Suppressor macrophage (primary cell): ENCODE results near the gene SLC7A4.
"Not testable (repeated sequence)": the region's sequence is repeated elsewhere in the genome, so short reads cannot be mapped to it uniquely, and the experiment has no call there.

Source experiments
- DNase-seq, 4 experiments: peaks; one replicate each; pipeline ENCODE4 v3.0.0-alpha.2; 2020 to 2022

The SLC7A4 gene

DNA sequence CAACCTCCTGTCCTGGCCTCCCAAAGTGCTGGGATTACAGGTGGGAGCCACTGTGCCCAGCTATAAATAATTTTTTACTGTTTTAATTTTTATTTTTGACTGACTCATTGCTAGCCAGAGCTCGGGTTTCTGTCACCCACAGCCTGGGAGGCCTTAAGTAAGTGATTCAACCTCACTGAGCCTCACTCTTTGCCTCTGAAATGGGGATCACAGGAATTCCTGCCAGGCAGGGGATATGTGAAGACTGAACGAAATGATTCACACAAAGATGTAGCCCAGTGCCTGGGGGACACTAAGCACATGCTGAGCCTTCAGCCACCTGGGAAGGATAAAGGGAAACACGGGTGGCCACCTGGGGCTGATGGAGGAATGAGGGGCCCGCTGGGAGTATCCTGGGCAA is 9.6 kb upstream of the SLC7A4 start:
- DNase-seq, result no peak

DNA sequence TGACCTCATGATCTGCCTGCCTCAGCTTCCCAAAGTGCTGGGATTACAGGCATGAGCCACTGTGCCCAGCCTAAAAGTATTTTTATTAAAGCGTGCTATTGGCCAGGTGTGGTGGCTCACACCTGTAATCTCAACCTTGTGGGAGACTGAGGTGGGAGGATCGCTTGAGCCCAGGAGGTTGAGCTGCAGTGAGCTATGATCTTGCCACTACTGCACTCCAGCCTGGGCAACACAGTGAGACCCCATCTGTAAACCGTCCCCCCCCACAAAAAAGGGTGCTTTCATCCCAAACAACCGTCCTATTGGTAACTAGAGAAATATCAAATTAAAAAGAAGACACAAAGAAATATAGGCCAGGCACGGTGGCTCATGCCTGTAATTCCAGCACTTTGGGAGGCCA is 6.8 kb upstream of the SLC7A4 start:
- not testable (repeated sequence) for DNase-seq

DNA sequence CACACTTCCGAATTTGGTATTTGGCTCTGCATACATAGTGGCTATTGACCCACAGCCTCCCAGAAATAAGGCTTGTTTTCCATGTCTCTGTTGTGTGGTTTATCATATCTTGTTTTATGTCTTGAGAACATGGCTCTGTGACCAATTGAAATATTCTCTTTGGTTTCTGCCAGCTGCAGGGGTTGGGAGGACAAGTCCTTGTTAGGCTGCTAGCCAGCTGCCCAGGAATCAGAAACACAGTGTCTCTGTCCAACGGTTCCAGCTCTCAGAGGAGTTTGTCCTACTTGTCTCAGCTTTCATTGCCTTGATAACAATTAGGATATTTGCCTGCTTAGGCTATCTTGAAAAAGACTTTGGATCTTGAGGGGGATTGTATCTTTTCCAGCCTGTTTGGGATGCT is 6.0 kb upstream of the SLC7A4 start:
- no peak for DNase-seq

DNA sequence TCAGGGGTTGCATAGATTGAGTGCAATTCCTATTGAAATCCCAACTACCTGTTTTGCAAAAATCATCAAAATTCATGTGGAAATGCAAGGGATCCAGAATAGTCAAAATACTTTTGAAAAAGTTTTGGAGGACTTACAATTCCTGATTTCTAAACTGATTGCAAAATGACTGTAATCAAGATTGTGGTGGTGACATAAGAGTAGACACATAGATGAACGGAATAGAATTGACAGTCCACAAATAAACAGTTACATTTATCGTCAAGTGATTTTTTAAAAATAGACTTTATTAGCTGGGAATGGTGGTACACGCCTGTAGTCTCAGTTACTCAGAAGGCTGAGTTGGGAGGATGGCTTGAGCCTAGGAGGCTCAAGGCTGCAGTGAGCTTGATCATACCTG is 2.6 kb upstream of the SLC7A4 start:
- no peak for DNase-seq

DNA sequence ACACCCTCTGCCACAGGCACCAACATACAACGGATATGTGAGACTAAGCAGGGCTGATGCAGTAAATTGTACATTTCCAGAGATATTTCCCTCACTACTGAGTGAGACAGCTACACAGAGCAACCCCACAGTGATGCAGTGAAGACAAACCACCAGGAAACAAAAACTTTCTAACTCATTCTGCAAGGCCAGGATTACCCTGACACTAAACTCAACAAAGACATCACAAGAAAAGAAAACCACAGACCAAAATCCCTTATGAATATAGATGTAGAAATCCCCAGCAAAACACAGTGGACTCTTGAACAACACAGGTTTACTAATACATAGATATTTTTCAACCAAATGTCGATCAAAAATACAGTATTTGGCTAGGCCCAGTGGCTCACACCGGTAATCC is 1.5 kb upstream of the SLC7A4 start:
- no peak for DNase-seq

DNA sequence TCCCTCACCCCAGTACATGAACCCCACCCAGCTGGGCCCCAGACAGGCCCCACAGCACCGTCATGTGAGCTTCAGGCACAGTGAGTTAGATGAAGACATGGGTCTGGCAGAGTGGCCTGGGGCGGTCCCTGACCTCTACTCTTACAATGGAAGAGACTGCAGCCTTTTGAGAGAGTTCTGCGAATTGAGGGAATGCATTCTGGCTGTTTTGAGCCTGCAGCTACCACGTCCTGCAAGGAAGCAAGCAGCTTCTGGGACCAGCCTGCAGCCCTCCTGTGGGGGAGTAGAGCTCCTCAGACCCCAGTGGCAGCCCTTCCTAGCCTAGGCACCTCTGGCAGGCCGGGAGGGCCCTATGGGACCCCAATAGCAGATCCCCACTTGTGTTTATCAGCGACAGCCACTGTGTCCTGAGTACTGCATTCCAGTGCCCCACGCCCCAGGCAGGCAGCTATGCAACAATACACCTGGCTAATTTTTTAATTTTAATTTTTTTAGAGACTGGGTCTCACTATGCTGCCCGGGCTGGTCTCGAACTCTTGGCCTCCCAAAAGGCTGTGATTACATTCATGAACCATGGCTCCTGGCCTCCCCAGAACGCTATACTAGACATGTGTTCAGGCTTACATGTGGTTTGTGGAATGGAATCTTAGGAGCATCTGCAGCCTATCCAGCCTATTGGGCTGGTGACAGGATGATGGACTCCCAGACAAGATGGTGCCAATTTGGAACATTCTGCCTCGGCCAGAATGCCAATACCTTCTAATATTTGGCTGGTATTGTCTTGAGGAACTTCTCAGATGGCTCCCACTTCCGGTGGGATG is 717 bp upstream of the SLC7A4 start:
- DNase-seq, result no peak

DNA sequence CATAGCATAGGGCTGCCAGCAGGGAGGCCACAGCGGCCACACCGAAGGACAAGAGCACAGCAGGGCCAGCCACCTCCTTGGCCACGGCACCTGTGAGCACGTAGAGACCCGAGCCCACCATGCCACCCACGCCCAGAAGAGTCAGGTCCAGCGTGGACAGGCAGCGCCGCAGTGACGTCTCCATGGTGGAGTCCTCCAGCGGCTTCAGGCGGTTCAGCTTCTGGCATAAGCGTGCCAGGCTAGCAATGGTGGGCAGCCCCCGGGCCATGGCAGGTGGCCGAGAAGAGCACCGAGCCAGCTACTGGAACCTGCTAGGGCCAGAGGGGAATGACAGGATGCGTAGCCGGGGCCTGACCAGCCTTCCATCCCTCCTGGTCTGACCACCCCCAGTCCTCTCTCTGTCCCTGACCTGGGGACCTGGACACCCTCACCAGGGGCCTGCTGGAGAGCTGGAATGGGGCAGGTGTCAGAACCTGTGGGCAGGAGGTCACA is 770 bp downstream of the SLC7A4 start:
- no peak for DNase-seq

DNA sequence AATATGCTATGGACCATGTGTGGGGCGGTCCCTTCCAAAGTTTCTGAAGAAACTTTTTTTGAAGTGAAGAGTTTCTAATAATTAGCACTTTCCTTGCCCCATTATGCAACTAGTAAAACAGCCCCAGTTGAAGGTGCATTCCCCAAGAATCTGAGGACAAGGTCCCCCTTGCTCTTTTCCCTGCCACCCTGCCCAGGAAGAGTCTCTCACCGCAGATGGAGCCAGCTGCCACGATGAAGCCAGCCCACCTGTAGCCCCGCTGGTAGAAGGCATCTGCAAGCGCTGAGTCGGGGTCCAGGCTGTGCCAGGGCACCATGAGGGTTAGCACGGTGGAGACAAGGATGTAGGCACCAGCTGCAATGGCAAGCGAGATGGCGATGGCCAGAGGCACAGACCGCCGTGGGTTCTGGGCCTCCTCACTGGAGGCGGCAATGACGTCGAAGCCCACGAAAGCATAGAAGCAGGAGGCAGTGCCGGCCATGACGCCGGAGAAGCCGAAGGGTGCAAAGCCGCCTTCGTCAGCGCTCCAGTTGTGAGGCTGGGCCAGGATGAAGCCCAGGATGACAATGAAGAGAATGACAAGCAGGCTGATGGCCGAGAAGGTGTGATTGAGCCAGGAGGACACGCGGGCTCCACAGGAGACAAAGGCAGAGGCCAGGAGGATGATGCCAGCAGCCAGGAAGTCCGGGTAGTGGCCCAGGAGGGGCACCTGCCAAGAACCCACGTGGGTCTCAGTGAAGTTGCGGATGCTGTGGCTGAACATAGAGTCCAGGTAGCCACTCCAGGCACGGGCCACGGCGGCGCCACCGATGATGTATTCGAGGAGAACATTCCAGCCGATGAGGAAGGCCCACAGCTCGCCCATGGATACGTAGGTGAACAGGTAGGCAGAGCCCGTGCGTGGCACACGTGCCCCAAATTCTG is 1.5 kb downstream of the SLC7A4 start:
- DNase-seq, result no peak

DNA sequence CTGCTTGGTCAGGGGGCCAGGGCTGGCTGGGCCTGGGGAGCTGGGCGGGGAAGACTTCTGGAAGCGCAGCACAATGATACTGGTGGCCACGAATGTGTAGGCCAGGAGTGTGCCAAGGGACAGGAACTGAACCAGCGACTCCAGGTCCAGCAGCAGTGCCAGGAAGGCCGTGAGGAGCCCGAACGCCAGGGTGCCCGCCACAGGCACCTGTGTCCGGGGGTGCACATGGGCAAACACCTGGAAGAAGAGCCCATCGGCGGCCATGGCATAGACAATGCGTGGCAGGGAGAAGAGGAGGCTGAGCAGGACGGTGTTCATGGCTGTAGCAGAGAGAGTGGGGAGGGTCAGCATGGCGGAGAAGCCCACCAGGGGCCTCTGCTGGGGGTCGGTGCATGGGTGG is 2.3 kb downstream of the SLC7A4 start:
- no peak for DNase-seq

DNA sequence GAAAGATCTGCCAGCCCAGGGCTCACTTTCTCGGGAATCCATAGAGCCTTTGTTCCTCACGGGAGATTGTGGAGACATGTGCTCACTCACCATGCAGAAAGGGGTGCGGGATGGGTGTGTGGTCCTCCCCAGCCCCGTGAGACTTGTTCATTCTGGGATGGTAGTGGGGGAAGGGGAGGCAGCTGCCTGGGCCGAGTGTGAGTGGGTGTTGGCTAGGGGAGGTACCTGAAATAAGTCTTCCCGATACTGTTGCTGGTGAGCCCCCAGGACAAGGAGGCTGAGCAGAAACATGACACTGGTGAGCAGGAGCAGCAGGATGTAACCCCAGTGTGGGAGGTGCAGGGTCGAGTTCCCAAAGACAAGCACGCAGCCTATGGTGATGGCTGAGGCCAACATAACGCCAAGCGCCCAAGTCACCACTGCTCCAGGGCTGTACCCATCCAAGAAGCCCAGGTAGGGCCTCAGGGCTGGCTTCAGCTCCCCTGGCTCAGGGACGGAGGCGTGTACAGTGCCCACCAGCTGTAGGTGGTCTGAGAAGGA is 2.8 kb downstream of the SLC7A4 start:
- DNase-seq, result no peak

DNA sequence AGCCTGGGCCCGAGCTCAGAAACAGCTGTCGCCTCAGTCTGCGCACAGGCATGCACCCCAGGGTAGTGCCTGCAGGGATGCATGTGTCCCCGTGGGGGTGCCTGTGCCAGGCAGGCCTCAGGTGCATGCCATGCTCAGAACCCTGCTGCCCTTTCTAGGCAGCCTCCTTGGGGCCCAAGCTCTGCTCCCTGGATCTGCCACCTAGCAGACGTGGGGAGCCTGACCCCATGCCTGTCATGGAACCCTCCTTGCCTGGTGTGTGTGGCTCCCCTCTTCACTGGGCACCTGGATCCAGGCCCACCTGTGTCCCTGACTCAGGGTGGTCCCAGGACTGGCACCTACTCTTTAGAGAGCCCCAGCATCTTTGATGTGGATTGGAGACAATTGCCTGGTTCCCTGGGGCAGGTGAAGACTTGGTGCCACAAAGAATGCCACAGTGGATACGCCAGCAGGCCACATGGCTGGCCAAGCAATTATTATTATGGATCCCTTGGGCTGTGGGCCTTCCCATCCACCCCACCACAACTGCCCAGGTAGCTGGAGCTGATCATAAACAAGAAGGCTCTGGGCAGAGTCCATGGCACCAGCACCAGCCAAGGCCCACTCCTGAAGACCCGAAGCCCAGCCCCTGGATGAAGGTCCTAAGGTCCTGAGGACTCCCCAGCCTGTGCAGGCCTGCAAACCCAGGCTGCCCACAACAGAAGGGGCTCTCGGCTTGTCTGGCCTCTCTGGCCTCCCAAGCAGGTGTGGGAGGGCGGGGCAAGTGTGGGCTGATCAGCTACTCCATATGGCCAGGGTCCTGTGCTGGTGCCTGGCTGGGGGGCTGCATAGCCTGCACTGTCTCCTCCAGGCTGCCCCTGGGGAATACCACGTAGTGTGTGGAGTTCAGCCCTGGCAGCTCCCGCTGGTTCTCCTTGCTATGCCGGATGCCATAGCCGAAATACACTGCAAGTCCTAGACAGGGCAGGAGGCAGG is 3.8 kb downstream of the SLC7A4 start:
- DNase-seq, result no peak

DNA sequence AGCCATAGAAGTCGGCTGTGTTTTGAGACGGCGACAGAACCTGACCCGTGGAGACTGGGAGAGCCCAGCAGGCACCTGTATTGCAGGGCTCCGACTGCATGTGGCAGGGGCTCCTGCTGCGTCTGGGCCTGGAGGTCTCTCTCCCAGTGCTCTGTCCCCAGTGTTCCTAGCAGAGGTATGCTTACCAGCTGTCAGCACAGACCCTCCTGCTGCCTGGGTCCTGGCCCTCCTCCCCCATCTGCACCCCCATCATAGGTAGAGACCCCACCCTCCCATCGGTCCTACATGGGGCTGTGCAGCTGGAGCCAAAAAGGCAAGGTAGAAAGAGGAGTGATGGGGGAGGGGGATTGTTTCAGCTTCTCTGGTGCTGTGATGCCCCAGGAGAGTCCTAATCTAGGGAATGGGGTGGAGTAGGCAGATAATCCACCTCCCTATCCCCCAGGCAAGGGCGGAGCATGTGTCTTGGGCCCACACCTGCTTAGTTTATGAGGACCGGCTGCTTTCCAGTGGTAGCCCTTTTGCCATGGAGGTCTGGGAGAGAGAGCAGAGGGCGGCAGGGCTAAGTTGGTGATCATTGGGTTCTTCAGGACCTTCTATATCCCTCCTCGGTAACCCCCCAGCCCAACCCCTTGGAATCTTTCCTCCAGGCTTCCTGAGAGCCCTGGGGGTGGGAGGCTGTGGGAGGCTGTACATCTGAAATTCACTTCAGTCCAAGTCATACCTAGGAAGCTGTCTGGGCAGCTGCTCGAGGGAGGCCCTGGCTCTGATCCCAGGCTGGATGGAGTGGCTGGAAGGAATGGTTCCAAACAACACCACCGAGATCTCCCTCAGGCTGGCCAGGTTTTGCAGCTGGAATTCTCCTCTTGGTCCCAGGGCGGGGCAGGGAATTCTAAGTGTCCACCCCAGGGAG is 5.3 kb downstream of the SLC7A4 start:
- DNase-seq, result no peak

DNA sequence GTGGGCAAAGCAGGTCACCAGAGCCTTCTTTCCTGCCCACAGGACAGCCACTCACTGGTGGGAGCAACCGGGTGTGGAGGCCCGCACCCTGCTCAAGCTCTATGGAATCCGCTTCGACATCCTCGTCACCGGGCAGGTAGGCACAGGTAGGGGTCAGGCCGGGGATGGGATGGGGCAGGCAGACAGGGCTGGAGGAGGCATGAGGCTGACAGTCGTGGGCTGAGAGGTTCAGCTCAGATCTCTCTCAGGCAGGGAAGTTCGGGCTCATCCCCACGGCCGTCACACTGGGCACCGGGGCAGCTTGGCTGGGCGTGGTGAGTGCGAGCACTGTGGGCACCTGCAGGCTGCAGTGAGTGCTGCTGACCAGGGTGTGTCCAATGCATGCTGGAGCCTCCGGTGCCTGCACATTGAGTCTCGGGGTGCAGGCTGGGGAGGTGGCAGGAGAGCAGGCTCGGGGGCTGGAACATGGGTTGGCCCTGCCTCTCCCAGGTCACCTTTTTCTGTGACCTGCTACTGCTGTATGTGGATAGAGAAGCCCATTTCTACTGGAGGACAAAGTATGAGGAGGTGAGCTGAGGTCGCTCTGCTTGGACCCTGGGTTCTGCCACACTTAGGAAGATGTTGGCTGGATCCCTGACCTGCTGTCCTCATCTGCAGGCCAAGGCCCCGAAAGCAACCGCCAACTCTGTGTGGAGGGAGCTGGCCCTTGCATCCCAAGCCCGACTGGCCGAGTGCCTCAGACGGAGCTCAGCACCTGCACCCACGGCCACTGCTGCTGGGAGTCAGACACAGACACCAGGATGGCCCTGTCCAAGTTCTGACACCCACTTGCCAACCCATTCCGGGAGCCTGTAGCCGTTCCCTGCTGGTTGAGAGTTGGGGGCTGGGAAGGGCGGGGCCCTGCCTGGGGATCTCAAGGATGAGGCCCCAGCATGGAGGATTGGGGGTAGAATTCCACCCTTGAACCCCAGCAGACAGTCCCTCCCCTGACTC is 6.3 kb downstream of the SLC7A4 start:
- DNase-seq, result no peak

DNA sequence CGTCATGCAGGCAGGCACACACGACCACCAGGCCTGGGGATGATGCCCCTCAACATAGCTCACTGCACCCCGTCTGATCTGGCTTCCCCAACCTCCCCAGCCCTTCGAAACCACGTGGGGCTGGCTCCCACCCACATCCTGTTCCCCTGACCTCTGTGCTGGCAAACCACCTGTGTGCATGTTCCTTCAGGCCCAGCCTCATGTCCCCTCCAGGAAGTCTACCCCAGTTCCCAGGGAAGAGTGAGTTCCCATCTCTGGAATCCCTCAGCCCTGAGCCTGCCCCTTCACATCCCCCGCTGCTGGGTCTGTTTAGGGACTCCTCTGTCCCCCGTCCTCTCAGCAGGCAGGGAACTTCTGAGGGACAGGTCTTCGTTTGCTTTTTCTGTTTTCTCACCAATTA is 7.1 kb downstream of the SLC7A4 start:
- DNase-seq, result no peak

DNA sequence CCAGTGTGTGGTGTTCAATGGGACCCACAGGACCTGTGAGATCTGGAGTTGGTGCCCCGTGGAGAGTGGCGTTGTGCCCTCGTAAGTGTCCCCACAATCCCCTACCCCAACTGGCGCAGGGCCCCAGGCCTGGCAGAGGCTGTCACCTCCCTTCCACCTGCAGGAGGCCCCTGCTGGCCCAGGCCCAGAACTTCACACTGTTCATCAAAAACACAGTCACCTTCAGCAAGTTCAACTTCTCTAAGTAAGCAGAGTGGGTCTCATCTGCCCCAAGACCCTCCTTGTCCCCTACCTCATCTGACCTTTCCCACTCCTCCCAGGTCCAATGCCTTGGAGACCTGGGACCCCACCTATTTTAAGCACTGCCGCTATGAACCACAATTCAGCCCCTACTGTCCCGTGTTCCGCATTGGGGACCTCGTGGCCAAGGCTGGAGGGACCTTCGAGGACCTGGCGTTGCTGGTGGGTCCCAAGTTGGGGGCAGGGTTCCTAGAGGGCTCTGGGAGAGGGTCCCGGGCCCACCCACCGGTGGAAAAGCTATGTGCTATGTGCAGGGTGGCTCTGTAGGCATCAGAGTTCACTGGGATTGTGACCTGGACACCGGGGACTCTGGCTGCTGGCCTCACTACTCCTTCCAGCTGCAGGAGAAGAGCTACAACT is 9.3 kb downstream of the SLC7A4 start:
- no peak for DNase-seq

DNA sequence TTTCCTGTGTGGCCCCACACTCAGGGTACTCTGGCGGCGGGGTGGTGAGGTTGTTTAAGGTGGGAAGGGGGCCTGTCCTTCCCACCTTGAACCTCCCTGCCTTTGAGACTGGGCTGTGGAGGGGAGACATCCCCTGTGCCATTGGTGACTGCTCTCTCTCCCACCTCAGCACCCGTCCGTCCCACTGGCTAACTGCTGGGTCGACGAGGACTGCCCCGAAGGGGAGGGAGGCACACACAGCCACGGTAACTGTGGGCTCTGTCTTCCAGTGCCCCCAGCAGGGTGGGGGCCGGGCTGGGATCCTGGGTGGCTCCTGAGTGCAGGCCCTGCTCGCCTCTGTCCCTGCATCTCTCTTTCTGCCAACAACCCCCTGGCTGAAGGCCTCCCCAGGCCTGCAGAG is 9.9 kb downstream of the SLC7A4 start:
- DNase-seq, result no peak

DNA sequence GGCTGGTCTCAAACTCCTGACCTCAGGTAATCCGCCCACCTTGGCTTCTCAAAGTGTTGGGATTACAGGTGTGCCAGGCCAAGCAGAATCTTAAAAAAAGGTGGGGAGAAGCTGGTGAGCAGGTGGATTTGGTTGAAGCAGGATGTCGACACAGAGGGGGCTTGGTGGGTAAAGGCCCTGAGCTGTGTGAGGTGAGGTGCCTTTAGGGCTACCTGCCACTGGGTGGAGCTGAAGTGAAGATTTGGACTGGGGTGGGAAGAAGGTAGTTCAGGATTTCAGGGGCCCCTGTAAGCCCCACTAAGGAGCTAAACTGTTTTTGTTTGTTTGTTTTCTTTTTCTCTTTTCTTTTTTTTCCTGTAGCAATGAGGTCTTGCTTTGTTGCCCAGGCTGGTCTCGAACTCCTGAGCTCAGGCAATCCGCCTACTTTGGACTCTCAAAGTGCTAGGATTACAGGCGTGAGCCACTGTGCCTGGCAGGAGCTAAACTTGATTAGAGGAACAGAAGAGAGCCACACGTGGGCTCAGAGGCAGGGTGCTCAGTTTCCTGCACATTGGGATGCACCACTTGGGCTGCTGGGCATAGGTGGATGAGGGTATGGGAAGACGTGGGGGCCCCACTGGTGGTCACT is 11.4 kb downstream of the SLC7A4 start:
- DNase-seq, result peak in 2 of 4 experiments; percentile 22 to 27

DNA sequence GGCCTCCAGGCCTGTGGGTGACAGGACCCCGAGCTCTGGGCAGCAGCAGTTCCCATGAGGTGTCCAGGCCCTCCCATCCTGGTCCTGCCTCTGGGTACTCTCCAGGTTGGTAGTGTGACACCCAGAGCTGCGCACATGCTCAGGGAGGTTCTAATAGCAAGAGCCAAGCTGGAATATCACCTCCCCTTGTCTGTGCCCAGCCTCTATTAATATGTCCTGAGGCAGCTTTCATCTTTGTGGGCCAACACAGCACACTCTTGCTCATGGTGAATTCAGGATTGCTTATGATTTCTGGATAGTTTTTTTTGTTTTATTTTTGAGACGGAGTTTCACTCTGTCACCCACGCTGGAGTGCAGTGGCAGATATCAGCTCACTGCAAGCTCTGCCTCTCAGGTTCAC is 14.0 kb downstream of the SLC7A4 start:
- no peak for DNase-seq
